Activated CD4-positive, CD25-positive, alpha-beta regulatory T cell treated with anti-CD3 and anti-CD28 coated beads, Interleukin-2, amount 50 U/mL, for 16 hours (primary cell): ENCODE measurements around the gene PRSS16.
"Not testable (repeated sequence)": the region's sequence is repeated elsewhere in the genome, so short reads cannot be mapped to it uniquely, and the experiment has no call there.

ENCODE experiments used
- DNase-seq: peaks from one replicate; pipeline ENCODE4 v3.0.0-alpha.2; 2020; ENCODE audit warnings: low read depth, low spot score

Gene PRSS16

GRCh38 chr6:27242589-27243265 is 4.8 kb upstream of the PRSS16 start:
- DNase-seq = no peak

DNA sequence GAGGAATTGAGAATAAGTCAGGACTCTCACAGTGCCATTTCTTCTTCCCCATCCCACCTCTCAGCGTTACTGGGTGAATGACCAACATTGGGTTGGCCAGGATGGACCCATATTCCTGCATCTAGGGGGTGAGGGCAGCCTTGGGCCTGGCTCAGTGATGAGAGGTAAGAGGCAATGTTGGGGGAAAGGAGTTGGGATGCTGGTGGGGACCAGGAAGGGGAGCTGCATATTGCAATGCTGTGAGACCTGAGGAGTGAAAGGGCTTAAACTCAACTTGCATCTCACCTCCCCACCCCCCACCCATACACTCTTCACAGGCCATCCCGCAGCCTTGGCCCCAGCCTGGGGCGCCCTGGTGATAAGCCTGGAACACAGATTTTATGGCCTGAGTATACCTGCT is 1.3 kb downstream of the PRSS16 start:
- DNase-seq = no peak

DNA sequence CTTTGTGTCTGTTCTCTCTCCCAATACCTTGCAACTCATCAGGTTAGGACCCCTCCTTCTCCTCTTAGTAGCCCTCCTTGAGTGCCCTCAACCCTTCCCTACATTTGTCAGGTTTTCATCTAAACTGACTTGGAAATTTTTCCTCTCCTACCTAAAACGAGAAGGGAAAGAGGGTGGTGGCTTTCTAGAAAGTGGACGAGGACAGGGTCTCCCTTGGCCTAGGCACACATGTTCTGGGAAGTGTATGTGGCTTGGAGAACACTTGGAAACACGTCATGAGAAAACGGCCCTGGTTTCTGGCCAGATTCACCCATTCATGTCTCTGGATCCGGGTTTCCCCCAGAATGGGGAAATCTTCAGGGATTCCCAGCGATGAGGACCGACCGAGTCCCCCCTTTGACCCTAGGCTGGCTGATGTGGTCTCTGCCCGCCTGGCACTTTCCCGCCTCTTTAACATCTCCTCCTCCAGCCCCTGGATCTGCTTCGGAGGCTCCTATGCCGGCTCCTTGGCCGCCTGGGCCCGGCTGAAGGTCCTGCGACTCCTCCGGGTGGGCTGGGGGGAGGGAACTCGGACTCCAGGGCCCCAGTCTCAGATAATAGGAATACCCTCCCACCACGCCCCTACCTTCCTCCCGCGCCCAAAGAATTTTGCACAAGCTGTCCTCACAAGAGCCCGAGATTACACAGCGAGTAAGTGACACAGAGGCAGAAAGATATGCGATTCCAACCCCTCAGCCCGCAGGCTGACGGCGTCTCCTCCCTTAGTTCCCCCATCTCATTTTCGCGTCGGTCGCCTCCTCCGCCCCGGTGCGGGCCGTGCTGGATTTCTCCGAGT is 3.0 kb downstream of the PRSS16 start:
- no peak for DNase-seq

GRCh38 chr6:27251112-27251605 is 3.7 kb downstream of the PRSS16 start:
- no peak for DNase-seq

GRCh38 chr6:27251606-27252251 is 4.2 kb downstream of the PRSS16 start:
- no peak for DNase-seq

GRCh38 chr6:27254566-27254965 is 7.1 kb downstream of the PRSS16 start:
- no peak for DNase-seq

DNA sequence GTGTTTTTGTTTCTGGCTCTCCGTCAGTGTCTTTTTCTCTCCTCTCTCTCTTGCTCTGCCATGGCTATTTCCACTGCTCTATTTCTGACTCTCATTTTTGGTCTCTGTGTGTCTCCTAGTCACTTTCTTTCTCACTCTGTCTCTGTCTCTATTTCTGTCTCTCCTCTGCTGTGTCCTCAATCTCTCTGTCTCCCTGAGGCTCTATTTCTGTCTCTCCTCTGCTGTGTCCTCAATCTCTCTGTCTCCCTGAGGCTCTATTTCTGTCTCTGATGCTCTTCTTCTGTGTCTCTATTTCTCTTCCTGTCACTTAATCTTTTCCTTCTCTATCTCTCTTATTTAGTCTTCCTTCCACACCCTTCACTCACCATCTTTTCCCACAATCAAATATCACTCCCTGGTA is 8.4 kb downstream of the PRSS16 start:
- DNase-seq = no peak

DNA sequence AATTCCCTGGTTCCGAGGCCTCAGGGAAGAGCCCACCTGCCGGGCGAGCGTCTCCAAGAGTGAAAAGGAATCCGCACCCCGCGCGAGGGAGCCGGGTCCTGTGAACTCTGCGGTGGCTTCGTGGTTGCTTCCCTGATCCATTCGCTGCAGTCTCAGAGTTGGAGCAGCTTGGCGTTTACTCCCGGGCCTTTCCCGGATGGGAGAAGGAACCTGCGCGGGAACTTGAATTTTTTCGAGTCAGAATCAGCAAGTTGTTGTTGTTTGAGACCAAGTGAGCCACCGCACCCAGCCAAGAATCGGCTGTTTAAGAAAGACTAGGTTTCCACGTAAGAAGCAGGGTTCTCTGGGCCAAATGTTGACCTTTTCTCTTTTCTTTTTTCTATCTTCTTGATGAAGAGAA is 12.9 kb downstream of the PRSS16 start:
- DNase-seq = no peak

GRCh38 chr6:27260836-27261375 is 13.4 kb downstream of the PRSS16 start:
- DNase-seq = no peak

DNA sequence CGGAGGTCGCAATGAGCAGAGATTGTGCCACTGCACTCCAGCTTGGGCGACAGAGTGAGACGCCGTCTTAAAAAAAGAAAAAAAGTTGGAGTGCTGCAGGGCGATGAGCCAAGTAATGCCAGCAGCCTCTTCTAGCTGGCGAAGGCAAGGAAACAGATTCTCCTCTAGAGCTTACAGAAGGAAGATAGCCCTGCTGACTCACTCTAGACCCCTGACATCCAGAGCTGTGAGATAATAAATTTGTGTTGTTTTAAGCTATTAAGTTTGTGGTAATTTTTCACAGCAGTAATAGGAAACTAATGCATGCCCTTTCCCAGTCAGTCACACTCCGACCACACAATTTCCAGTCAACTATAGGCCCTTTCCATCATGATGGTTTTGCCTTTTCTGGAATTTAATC is 16.4 kb downstream of the PRSS16 start:
- DNase-seq = no peak

GRCh38 chr6:27267003-27267402 is 19.5 kb downstream of the PRSS16 start:
- not testable (repeated sequence) for DNase-seq

DNA sequence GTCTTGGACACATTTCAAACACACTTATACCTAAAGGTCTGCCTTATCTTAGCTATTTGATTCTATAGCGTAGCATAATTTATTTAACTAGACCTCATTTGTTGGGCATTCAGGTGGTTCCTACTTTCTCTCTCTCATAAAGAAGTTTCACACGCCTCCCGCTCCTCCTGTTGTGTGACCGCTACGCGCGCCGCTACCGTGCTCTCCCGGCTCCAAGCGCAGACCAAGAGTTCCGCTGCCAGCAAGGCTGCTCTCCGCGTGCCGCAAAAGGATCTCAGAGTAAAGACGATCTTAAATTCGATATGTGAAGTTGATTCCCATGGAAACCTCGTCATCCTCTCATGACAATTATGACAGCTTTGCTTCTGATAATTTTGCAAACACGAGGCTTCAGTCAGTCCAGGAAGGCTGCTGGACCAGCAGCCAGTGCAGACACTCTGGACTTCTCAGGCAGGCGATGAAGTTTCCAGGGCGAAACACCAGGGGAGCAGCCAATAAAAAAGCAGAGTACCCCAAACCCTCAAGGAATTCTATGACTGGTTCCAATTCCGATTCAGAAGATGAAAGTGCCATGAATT is 20.4 kb downstream of the PRSS16 start:
- no peak for DNase-seq

- no peak for DNase-seq
These were observed 21.3 kb downstream of the PRSS16 start for GRCh38 chr6:27268803-27269202.

GRCh38 chr6:27273783-27274182 is 26.3 kb downstream of the PRSS16 start:
- DNase-seq = no peak

- no peak for DNase-seq
These were observed 27.8 kb downstream of the PRSS16 start for GRCh38 chr6:27275025-27275956.

GRCh38 chr6:27279513-27280063 is 32.1 kb downstream of the PRSS16 start:
- no peak for DNase-seq

DNA sequence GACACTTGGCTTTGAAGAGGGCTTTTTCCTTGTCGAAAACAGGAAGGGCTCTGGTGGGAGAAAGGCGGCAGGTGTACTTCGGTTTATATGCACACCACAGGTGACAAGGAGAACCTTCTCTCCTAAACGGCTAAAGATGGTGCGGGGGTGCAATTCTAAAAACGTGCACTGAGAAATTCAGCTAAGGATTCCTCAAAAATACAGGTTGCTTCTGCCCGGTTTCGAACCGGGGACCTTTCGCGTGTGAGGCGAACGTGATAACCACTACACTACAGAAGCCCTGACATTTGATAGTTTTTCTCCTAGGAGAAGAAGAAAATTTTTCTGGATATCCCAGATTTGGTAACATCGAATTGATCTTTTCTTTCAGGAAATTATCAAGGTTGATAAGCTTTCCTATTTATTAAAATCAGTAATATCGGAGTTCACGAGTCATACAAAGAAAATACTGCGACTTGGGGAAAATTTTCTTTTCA is 32.6 kb downstream of the PRSS16 start:
- DNase-seq = no peak

DNA sequence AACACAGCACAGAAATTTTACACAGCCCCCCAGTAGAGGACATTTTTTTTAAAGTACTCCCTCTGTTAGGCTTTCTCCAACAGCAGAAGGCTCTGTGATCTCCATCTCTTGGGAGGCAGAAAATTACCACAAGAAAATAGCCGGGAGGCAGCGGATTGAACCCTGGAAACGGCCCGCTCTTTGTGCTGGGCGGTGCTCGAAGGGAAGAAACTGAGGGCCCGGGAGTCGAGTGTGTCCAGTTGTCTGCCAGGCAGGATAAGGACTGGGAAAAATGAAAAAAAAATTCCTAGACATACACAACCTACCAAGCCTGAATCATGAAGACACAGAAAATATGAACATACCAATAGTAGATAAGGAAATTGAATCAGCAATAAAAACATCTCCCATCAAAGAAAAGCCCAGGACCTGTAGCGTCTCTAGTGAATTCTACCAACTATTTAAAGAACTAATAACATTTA is 33.1 kb downstream of the PRSS16 start:
- DNase-seq = no peak

- no peak for DNase-seq
These were observed 33.6 kb downstream of the PRSS16 start for GRCh38 chr6:27281105-27281539.

- DNase-seq = no peak
These were observed 34.1 kb downstream of the PRSS16 start for GRCh38 chr6:27281569-27281968.
